Endothelial cell of umbilical vein (primary cell): ENCODE results near the gene TANGO6. TPM values are rescaled to one million over a fixed set of nuclear protein-coding genes. Genes with fewer than 3 reads are reported as not detected.

ENCODE experiments used
- BruUV-seq: library from RNA; stranded (reverse); fragments of 400-500 nt; replicated peaks from 2 replicates; lab custom pipeline; 2021; lab: Mats Ljungman, UMichigan
- CTCF ChIA-PET: fragments of 300-600, 350-600 bp; sonication (Branson Sonifier 250); formaldehyde crosslinking; loops from one replicate; lab custom pipeline; 2021; ENCODE audit warnings: antibody characterized with exemption, inconsistent platforms; lab: Charles Lee
- POLR2A ChIA-PET: fragments of 300-600, 350-600 bp; sonication (Branson Sonifier 250); formaldehyde crosslinking; loops from one replicate; lab custom pipeline; 2021; ENCODE audit warnings: antibody characterized with exemption, inconsistent platforms; lab: Charles Lee
- DNase-seq: peaks from one replicate; pipeline ENCODE4 v3.0.0-alpha.2; 2011; ENCODE audit warnings: low read depth, low spot score
- FAIRE-seq: peaks from 2 replicates; lab custom pipeline; 2011; peaks lifted over from hg19 to GRCh38; lab: Jason Lieb, UNC
- H2AFZ ChIP-seq: 2 replicates; pipeline ENCODE4 v1.6.0; 2012; ENCODE audit warnings: low read depth, low read length, control low read depth, inconsistent platforms
- H3K27ac ChIP-seq: 2 replicates; pipeline ENCODE4 v1.5.1; 2011; ENCODE audit warnings: low read depth, mild to moderate bottlenecking, control low read depth, low read length, moderate library complexity; ENCODE audit not compliant: insufficient read depth
- H3K27me3 ChIP-seq, 2 experiments: 2 replicates each; pipeline versions ENCODE4 v1.6.0 to v1.6.1; 2011; ENCODE audit warnings: low read length in 2 of 2, mixed read lengths in 1 of 2; ENCODE audit not compliant: control insufficient read depth in 2 of 2, insufficient read depth in 2 of 2
- H3K36me3 ChIP-seq, 2 experiments: 2 replicates in 1 of 2; 3 replicates in 1 of 2; pipeline ENCODE4 v1.5.1; 2011; ENCODE audit warnings: low read length in 2 of 2, mild to moderate bottlenecking in 1 of 2, moderate library complexity in 1 of 2; ENCODE audit not compliant: control insufficient read depth in 2 of 2, insufficient read depth in 2 of 2; ENCODE audit errors: extremely low read depth in 1 of 2
- H3K4me1 ChIP-seq: 3 replicates; pipeline ENCODE4 v1.5.1; 2011; ENCODE audit warnings: mild to moderate bottlenecking, low read length; ENCODE audit not compliant: control insufficient read depth, insufficient read depth; ENCODE audit errors: extremely low read depth
- H3K4me2 ChIP-seq: 2 replicates; pipeline ENCODE4 v1.6.1; 2011; ENCODE audit warnings: low read length, control low read depth, mixed read lengths; ENCODE audit not compliant: insufficient read depth
- H3K4me3 ChIP-seq, 3 experiments: fragments of 200-600 bp in 1 of 3; sonication (generic), shearing (Covaris generic) in 1 of 3; replicated peaks in 1 of 3; 2 replicates each; pipeline ENCODE4 v1.5.1; 2011 to 2016; ENCODE audit warnings: control low read depth in 3 of 3, low read length in 3 of 3, mild to moderate bottlenecking in 2 of 3, inconsistent platforms in 1 of 3, low read depth in 1 of 3, moderate library complexity in 1 of 3; ENCODE audit not compliant: insufficient read depth in 1 of 3
- H3K79me2 ChIP-seq: 2 replicates; pipeline ENCODE4 v1.6.0; 2012; ENCODE audit warnings: low read length, inconsistent platforms; ENCODE audit not compliant: control insufficient read depth, insufficient read depth
- H3K9ac ChIP-seq: replicated peaks from 2 replicates; pipeline ENCODE3; 2011; ENCODE audit warnings: low read length, control low read depth; ENCODE audit not compliant: insufficient read depth; ENCODE audit errors: extremely low read depth
- H3K9me1 ChIP-seq: replicated peaks from 3 replicates; pipeline ENCODE4 v1.6.0; 2011; ENCODE audit warnings: mild to moderate bottlenecking, low read length; ENCODE audit not compliant: control insufficient read depth, insufficient read depth; ENCODE audit errors: extremely low read depth
- H3K9me3 ChIP-seq: replicated peaks from 2 replicates; pipeline ENCODE4 v1.5.1; 2012; ENCODE audit warnings: low read length, inconsistent platforms; ENCODE audit not compliant: control insufficient read depth, insufficient read depth
- H4K20me1 ChIP-seq: replicated peaks from 2 replicates; pipeline ENCODE3; 2011; ENCODE audit warnings: mild to moderate bottlenecking, low read length; ENCODE audit not compliant: control insufficient read depth, insufficient read depth; ENCODE audit errors: extremely low read depth
- CTCF ChIP-seq, 2 donors: IDR thresholded peaks; 1 replicate in 1 of 2; 2 replicates in 1 of 2; pipeline ENCODE4 v1.5.1; 2011; ENCODE audit warnings: low read length in 2 of 2, mild to moderate bottlenecking in 2 of 2, moderate library complexity in 2 of 2, control low read depth in 1 of 2, inconsistent platforms in 1 of 2, low read depth in 1 of 2; ENCODE audit not compliant: insufficient read depth in 1 of 2; ENCODE audit errors: extremely low read depth in 1 of 2
- EZH2 ChIP-seq: IDR thresholded peaks from 2 replicates; pipeline ENCODE4 v1.6.1; 2012; ENCODE audit warnings: borderline replicate concordance, low read depth, mild to moderate bottlenecking, moderate library complexity, low read length, inconsistent platforms; ENCODE audit not compliant: severe bottlenecking
- FOS ChIP-seq: IDR thresholded peaks from 2 replicates; pipeline ENCODE4 v1.6.1; 2011; ENCODE audit warnings: mild to moderate bottlenecking, low read length, moderate library complexity, borderline replicate concordance; ENCODE audit not compliant: insufficient read depth
- GATA2 ChIP-seq: IDR thresholded peaks from 2 replicates; pipeline ENCODE4 v1.7.0; 2011; ENCODE audit warnings: low read depth, mild to moderate bottlenecking, moderate library complexity, mixed read lengths, low read length; ENCODE audit not compliant: insufficient read length, insufficient read depth
- JUN ChIP-seq: IDR thresholded peaks from 2 replicates; pipeline ENCODE4 v1.6.1; 2011; ENCODE audit warnings: borderline replicate concordance, low read depth; ENCODE audit not compliant: insufficient read length, insufficient read depth
- MYC ChIP-seq: IDR thresholded peaks from one replicate; pipeline ENCODE4 v1.6.1; 2011; ENCODE audit warnings: mild to moderate bottlenecking, low read depth, low read length
- POLR2A ChIP-seq: IDR thresholded peaks from 2 replicates; pipeline ENCODE4 v1.6.1; 2012; ENCODE audit warnings: low read depth, mild to moderate bottlenecking, control low read depth, low read length
- POLR2AphosphoS5 ChIP-seq: IDR thresholded peaks from 2 replicates; pipeline ENCODE4 v1.6.1; 2012; ENCODE audit warnings: low read depth, mild to moderate bottlenecking, control low read depth, low read length, moderate library complexity; ENCODE audit not compliant: insufficient read depth
- dilution Hi-C: fragments of 300-500 bp; cut with MboI; formaldehyde crosslinking; loops from one replicate; pipeline ENCODE4 v1.15.0; 2019; ENCODE audit warnings: low sequenced_read_pairs; ENCODE audit not compliant: extremely low pct_ligation_motif_present
- intact Hi-C: fragments of 100-400 bp; cut with micrococcal nuclease; formaldehyde crosslinking; loops from one replicate; pipeline ENCODE4 v1.10.0; 2022
- polyA plus RNA-seq, 4 experiments: library from polyadenylated mRNA; depleted of rRNA in 3 of 4; stranded (reverse) in 3 of 4; unstranded in 1 of 4; fragments of >200 nt; gene quantifications; 2 replicates each; pipeline versions ENCODE4 v1.2.1 to v1.2.3, GENCODE V29; 2011 to 2012; ENCODE audit warnings: missing spikeins in 1 of 4
- total RNA-seq: library from RNA; stranded (reverse); gene quantifications from 2 replicates; pipeline ENCODE4 v1.2.3, GENCODE V29; 2021
- TF ChIP-seq, protein P1 (sequence below): IDR thresholded peaks from 2 replicates; pipeline ENCODE4 v1.6.1; 2011; ENCODE audit not compliant: insufficient read depth, insufficient read length

Gene TANGO6
- total and polyA plus RNA-seq, 2 donors (not counting 3 experiments of a cell fraction or from before 2014, with no cell fraction given), result 6.7 to 21.2 TPM

DNA sequence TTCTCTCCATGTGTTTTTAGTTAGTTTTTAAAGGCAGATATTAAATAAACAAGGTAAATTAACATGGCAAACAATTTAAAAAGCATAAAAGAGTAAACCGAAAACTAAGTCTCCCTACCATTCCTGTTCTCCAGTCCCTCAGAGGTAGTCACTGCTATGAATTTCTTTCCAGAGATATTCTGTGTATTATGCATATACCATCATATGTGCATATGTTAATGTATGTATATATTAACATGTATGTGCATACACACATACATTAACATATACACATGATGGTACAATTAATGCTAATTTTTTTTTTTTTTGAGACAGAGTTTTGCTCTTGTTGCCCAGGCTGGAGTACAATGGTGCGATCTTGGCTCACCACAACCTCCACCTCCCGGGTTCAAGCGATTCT is 32.5 kb downstream of the TANGO6 start:
- CTCF ChIA-PET, result no interaction called here
- H3K4me1 ChIP-seq, result no peaks in the 10 kb centered on the region
- TF ChIP-seq CTCF (IDR thresholded peaks at IDR 0.05; ENCODE audit: extremely low read depth in 1 of 2, insufficient read depth in 1 of 2, low read depth in 1 of 2, low read length in 2 of 2) (no peak), MYC (no peak), GATA2 (no peak), FOS (no peak), POLR2A (no peak), POLR2AphosphoS5 (no peak), JUN (no peak), EZH2 (no peak)
- TF ChIP-seq, protein P1, sequence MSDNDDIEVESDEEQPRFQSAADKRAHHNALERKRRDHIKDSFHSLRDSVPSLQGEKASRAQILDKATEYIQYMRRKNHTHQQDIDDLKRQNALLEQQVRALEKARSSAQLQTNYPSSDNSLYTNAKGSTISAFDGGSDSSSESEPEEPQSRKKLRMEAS, result no peak

More for the DNA sequence above, 32.5 kb downstream of the TANGO6 start:
- H3K9me3 ChIP-seq, result no peaks in the 10 kb centered on the region
- BruUV-seq, result no TSS peak
- no peak overlapping the region for H2AFZ ChIP-seq
- H3K27me3 ChIP-seq, result no peaks in the 10 kb centered on the region
- no peaks in the 10 kb centered on the region for H3K9me1 ChIP-seq
- no peak overlapping the region for H3K4me3 ChIP-seq
- no peaks in the 10 kb centered on the region for H4K20me1 ChIP-seq
- dilution Hi-C loops (no loop called here), intact Hi-C loops (no loop called here)
- FAIRE-seq (no peak), DNase-seq (no peak)
- H3K27ac ChIP-seq, result no peak overlapping the region
- H3K4me2 ChIP-seq, result no peak overlapping the region
- H3K9ac ChIP-seq, result no peak overlapping the region
- no peaks in the 10 kb centered on the region for H3K36me3 ChIP-seq
- H3K79me2 ChIP-seq, result no peaks in the 10 kb centered on the region
- POLR2A ChIA-PET, result interaction anchor here (0.6 kb wide), 1 partner anchor 230 kb away, joined by 3 read pairs; the partner anchor contains the start of gene HAS3
